GM19452 (cell line): ENCODE data around the gene APOC3.
A peak's percentile ranks its signal among the peaks of the same experiment; 100 is the strongest.
"Not testable (repeated sequence)": the region's sequence is repeated elsewhere in the genome, so short reads cannot be mapped to it uniquely, and the experiment has no call there.

Source experiments
- ATAC-seq: cut with Tn5 transposase; IDR thresholded peaks from one replicate; pipeline ENCODE4 v1.9.1; 2021; ENCODE audit not compliant: unreplicated experiment

The APOC3 gene

GRCh38 chr11:116828632-116829524, 829 bp upstream of the APOC3 start:
- ATAC-seq = no peak

DNA sequence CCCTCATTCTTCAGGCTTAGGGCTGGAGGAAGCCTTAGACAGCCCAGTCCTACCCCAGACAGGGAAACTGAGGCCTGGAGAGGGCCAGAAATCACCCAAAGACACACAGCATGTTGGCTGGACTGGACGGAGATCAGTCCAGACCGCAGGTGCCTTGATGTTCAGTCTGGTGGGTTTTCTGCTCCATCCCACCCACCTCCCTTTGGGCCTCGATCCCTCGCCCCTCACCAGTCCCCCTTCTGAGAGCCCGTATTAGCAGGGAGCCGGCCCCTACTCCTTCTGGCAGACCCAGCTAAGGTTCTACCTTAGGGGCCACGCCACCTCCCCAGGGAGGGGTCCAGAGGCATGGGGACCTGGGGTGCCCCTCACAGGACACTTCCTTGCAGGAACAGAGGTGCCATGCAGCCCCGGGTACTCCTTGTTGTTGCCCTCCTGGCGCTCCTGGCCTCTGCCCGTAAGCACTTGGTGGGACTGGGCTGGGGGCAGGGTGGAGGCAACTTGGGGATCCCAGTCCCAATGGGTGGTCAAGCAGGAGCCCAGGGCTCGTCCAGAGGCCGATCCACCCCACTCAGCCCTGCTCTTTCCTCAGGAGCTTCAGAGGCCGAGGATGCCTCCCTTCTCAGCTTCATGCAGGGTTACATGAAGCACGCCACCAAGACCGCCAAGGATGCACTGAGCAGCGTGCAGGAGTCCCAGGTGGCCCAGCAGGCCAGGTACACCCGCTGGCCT, 641 bp downstream of the APOC3 start:
- ATAC-seq = no peak

- no peak for ATAC-seq
These were observed 2.2 kb downstream of the APOC3 start for GRCh38 chr11:116831790-116832349.

DNA sequence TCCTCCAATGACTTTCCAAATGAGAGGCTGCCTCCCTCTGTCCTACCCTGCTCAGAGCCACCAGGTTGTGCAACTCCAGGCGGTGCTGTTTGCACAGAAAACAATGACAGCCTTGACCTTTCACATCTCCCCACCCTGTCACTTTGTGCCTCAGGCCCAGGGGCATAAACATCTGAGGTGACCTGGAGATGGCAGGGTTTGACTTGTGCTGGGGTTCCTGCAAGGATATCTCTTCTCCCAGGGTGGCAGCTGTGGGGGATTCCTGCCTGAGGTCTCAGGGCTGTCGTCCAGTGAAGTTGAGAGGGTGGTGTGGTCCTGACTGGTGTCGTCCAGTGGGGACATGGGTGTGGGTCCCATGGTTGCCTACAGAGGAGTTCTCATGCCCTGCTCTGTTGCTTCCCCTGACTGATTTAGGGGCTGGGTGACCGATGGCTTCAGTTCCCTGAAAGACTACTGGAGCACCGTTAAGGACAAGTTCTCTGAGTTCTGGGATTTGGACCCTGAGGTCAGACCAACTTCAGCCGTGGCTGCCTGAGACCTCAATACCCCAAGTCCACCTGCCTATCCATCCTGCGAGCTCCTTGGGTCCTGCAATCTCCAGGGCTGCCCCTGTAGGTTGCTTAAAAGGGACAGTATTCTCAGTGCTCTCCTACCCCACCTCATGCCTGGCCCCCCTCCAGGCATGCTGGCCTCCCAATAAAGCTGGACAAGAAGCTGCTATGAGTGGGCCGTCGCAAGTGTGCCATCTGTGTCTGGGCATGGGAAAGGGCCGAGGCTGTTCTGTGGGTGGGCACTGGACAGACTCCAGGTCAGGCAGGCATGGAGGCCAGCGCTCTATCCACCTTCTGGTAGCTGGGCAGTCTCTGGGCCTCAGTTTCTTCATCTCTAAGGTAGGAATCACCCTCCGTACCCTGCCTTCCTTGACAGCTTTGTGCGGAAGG, 2.9 kb downstream of the APOC3 start:
- no peak for ATAC-seq

DNA sequence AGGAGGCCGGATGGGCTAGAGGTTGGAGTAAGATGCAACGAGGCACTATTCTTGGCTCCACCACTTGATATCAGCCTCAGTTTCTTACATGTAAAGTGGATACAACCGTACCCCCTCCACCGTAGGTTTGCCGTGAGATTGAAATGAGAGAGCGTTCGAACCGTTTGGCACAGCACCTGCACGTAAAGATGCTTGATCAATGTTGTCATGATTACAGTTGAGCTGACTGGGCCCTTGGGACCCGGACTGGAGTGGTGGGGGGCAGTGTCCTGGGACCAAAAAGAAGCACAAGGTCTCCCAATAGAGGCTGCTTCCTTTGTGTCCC, 3.7 kb downstream of the APOC3 start:
- no peak for ATAC-seq

DNA sequence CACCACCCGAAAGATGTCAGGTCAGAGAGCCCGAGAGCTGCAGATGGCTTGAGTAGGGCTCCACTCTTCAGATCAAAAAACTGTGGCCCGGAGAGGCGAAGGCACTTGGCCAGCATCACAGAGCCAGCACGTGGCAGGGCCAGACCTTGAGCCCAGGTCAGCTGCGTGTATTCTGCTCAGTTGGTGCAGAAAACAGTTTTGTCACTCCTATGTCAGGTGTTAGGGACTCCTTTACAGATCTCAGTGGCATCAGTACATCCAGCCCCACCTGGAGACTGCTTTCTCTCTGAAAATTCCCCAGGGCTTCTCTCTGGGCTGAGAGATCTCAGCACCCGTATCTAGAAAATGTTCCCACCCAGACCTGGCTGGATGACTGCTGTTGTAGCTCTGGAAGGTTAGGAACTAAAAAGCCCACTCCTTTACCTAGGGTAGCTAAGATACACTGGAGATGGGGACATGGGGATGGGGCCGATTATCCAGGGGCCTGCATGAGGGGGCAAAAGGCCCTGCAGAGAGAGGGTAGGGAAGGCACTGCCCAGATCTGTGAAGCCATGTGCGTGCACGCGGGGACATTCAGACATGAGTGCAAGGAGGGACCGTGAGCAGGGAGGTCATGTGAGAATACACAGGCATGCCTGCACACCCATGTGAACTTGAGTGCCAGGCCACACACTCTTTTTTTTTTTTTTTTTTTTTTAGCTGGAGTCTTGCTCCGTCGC, 4.3 kb downstream of the APOC3 start:
- no peak for ATAC-seq

DNA sequence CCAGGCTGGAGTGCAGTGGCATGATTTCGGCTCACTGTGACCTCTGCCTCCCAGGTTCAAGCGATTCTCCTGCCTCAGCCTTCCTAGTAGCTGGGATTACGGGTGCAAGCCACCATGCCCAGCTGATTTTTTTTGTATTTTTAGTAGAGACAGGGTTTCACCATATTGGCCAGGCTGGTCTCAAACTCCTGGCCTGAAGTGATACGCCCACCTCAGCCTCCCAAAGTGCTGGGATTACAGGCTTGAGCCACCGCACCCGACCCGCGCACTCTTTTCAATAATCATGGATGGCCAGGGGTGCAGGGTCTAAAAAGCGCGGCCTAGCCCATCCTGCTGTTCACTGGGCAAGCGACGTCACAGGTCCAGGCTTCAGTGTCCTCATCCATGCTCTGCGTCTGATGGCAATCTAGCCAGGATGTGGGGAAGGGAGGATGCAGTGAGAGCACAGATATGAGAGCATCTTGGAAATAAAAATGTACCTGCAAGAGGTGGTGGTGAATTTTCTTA, 4.9 kb downstream of the APOC3 start:
- not testable (repeated sequence) for ATAC-seq

- ATAC-seq = peak; percentile 21
These were observed 5.5 kb downstream of the APOC3 start for GRCh38 chr11:116835042-116835772.

GRCh38 chr11:116835791-116836631, 6.3 kb downstream of the APOC3 start:
- peak; percentile 76 for ATAC-seq

- no peak for ATAC-seq
These were observed 6.9 kb downstream of the APOC3 start for GRCh38 chr11:116836632-116836991.

DNA sequence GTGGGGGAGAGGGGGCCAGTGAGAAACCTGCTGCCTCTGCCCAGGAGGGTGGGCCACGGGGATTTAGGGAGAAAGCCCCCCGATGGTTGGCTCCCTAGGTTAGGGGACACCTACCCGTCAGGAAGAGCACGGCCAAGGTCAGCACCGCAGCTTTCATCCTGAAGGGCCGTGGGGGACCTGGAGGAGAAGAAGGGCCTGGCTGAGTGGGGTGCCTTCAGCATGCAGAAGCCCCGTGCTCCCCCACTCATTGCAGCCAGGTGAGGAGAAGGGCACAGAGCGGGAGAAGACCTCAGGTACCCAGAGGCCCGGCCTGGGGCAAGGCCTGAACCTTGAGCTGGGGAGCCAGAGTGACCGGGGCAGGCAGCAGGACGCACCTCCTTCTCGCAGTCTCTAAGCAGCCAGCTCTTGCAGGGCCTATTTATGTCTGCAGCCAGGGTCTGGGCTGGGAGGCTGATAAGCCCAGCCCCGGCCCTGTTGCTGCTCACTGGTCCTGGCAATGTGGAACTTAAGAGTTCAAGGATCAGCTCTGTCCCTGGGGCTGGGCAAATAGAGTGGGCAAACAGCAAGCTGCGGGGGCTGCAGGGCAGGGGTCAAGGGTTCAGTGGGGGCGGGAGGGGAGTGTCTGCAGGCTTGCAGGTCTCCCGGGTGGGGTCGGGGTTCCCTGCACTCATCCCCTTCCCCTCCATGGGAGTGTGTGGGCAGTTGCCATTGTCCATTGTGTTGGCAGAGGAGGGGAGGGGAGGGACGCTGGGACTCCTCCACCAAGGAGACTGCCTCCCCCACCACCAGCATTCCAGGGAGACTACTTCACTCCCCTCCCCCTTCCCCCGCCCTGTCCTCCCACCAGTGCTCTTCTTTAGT, 7.8 kb downstream of the APOC3 start, which contains the start of gene APOA1:
Gene APOA1 (minus strand): TSS at position 392 of the 861 bp plus-strand sequence. CDS start 235 bp downstream, at position 157.
- no peak for ATAC-seq

DNA sequence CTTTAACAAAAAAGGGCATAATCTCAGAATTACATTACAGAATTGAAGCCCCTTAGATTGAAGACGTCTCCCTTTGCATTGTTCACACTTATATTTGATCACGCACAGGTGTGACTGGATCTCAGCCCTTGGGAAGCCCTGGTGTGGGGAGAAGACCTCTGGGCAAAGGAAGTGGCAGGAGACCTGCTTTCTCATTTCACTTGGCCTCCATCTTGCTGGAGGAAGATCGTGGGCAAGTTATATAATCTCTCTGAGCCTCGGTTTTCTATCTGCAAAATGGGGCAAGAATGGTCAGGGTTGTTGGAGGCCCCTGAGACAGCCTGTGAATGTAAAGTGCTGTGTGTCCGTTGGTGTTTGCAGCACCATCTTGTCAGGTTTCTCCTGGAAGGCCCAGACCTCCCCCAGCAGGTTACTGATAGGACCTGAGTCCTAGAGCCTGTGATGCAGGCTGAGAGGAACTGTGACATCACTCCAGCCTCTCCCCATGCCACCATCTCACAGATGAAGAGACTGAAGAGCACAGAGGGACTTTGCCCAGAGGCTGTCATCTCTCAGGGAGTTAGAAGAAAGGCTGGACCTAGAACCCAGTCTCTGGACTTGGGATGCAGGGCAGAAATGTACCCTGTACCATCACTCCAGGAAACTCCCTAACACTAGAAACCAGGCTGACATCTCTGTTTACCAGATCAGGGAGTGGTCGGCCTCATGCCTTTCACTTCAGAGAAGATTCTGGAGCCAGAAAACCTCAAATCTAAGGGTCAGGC, 8.8 kb downstream of the APOC3 start:
- no peak for ATAC-seq

- ATAC-seq = no peak
These were observed 10.6 kb downstream of the APOC3 start for GRCh38 chr11:116840224-116840745.

DNA sequence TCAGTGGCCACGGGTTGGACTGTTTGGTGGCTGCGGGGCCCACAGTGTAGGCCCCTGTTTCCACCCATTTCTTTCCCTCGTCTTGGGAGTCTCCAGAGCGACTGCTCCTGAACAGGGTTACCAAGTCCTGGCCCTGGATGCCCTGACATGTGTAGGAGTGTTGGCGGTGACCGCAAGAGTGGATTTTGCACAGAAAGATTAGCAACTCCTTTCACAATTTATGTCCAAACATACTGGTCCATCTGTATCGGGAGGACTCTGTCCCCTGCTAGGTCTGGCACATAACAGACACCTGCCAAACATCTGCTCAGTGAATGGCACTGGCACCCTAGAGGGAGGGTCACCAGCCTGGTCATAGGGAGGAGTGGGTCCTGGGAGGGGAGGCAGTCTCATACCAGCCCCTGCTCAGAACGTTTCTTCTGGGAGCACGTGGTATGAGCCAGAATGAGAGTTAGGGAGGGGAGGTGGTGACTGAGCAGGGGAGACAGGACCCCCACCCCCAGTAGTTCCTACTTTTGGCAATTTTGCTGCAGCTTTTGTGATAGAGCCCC, 11.1 kb downstream of the APOC3 start:
- no peak for ATAC-seq

- ATAC-seq = no peak
These were observed 12.4 kb downstream of the APOC3 start for GRCh38 chr11:116842117-116842516.

DNA sequence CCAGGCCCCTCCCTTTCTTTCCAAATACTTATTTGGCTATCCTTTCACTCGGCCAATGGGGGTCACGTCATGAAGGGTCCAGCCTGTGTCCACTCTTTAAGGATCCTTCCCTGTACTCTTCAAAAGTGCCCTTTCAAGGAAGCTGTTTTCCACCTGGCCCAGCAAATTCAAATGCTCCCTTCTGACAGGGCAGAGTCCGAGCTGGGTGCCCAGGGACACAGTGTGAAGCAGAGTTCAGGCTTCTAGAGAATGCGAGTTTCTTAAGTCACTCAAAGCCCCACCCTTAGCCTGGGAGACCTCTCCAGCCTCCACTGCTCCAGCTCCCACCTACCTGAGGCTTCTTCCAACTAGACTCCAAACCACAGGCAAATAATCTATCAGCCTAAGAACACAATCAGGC, 13.2 kb downstream of the APOC3 start:
- no peak for ATAC-seq
